ENCODE data around the gene TLL2.

- TF ChIP-seq, protein P1, sequence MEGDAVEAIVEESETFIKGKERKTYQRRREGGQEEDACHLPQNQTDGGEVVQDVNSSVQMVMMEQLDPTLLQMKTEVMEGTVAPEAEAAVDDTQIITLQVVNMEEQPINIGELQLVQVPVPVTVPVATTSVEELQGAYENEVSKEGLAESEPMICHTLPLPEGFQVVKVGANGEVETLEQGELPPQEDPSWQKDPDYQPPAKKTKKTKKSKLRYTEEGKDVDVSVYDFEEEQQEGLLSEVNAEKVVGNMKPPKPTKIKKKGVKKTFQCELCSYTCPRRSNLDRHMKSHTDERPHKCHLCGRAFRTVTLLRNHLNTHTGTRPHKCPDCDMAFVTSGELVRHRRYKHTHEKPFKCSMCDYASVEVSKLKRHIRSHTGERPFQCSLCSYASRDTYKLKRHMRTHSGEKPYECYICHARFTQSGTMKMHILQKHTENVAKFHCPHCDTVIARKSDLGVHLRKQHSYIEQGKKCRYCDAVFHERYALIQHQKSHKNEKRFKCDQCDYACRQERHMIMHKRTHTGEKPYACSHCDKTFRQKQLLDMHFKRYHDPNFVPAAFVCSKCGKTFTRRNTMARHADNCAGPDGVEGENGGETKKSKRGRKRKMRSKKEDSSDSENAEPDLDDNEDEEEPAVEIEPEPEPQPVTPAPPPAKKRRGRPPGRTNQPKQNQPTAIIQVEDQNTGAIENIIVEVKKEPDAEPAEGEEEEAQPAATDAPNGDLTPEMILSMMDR (IDR thresholded peaks at IDR 0.05) = no peak
- TF ChIP-seq POLR2A (IDR thresholded peaks at IDR 0.05) (no peak), POLR2AphosphoS5 (IDR thresholded peaks at IDR 0.05) (no peak), EP300 (IDR thresholded peaks at IDR 0.05) (no peak)
Observed at GRCh38 chr10:96410296-96410695, 103.4 kb downstream of the TLL2 start.

Data from upper lobe of left lung (tissue), 4 donors.